Heart left ventricle (tissue), 16 donors: ENCODE results near the gene KCND3. TPM values are rescaled to one million over a fixed set of nuclear protein-coding genes. Genes with fewer than 3 reads are reported as not detected.

ENCODE experiments used
- ATAC-seq, 4 donors: fragments of 200-7000 bp; cut with Tn5 transposase; one replicate each; pipeline ENCODE4 v1.9.1; 2020 to 2022; ENCODE audit warnings: moderate library complexity in 4 of 4, mild to moderate bottlenecking in 3 of 4, moderate number of reproducible peaks in 1 of 4
- DNase-seq, 5 donors: peaks; one replicate each; pipeline ENCODE4 v3.0.0-alpha.2; 2020
- H3K27ac ChIP-seq, 12 donors: fragments of 200-600 bp; sonication (generic) in 4 of 12; one replicate each; pipeline versions ENCODE4 v1.5.0 to v1.8.0; 2016 to 2022; ENCODE audit warnings: mild to moderate bottlenecking in 2 of 12
- H3K27me3 ChIP-seq, 9 donors: fragments of 200-600 bp; sonication (generic) in 2 of 9; one replicate each; pipeline versions ENCODE4 v1.5.1 to v1.8.0; 2016 to 2022; ENCODE audit warnings: mild to moderate bottlenecking in 3 of 9
- H3K36me3 ChIP-seq, 9 donors: fragments of 200-600 bp; sonication (generic) in 2 of 9; one replicate each; pipeline versions ENCODE4 v1.5.0 to v1.8.0; 2018 to 2022; ENCODE audit warnings: mild to moderate bottlenecking in 2 of 9
- H3K4me1 ChIP-seq, 12 donors: fragments of 200-600 bp; sonication (generic) in 4 of 12; one replicate each; pipeline versions ENCODE4 v1.5.0 to v1.8.0; 2016 to 2022; ENCODE audit warnings: mild to moderate bottlenecking in 3 of 12
- H3K4me3 ChIP-seq, 12 donors: fragments of 200-600 bp; sonication (generic) in 4 of 12; one replicate each; pipeline versions ENCODE4 v1.5.0 to v1.8.0; 2017 to 2022; ENCODE audit warnings: mild to moderate bottlenecking in 9 of 12, moderate library complexity in 4 of 12
- H3K9me3 ChIP-seq, 12 donors: fragments of 200-600 bp; sonication (generic) in 4 of 12; one replicate each; pipeline versions ENCODE4 v1.5.0 to v1.8.0; 2016 to 2022; ENCODE audit warnings: mild to moderate bottlenecking in 1 of 12
- POLR2A ChIP-seq, 2 donors: fragments of 450-650 bp; IDR thresholded peaks; one replicate each; pipeline ENCODE4 v1.6.1; 2017; ENCODE audit warnings: antibody characterized with exemption in 2 of 2, mild to moderate bottlenecking in 2 of 2, moderate library complexity in 2 of 2
- WGBS, 4 donors: extraction: QIAGEN DNeasy Blood & Tissue Kit in 2 of 4; methylation state at CpG; one replicate each; pipeline versions ENCODE4 v1.1.5 to v1.1.7; 2013 to 2018; 5-methylcytosine and 5-hydroxymethylcytosine counted together
- intact Hi-C, 10 donors: fragments of 100-400 bp; cut with DNase I; formaldehyde crosslinking; loops; one replicate each; pipeline versions ENCODE4 v1.11.1 to v1.14.2; 2022
- polyA plus RNA-seq, 2 donors: library from polyadenylated mRNA; stranded (reverse); fragments of 200-250 nt; gene quantifications; one replicate each; pipeline ENCODE4 v1.2.3, GENCODE V29; 2013
- total RNA-seq, 9 donors: library from RNA; depleted of rRNA in 2 of 9; stranded (reverse); fragments of >200 nt in 2 of 9; fragmentation: NEBNext Ultra II Directional in 3 of 9; extraction: Animal tissue kit (Norgen Biotek cat#: 25700) in 3 of 9; gene quantifications; one replicate each; pipeline versions ENCODE4 v1.1.0 to v1.2.4, GENCODE V29; 2016 to 2023
- TF ChIP-seq, protein P1 (sequence below), 12 donors: fragments of 200-600 bp; sonication (generic) in 4 of 12; IDR thresholded peaks; one replicate each; pipeline versions ENCODE4 v1.5.0 to v1.8.0; 2018 to 2022; ENCODE audit warnings: antibody characterized with exemption in 12 of 12, mild to moderate bottlenecking in 5 of 12
- donor health status: ischemic (EF 13 %, LVEDD 7.1; RV severe dilation, severe dysfunction).
- donor health status: healthy with polysubstance abuse.
- donor health status: DM: no; HTN: yes; CAD: no.
- donor health status: DM: no; HTN: no; CAD: no.
- donor health status: ischemic (EF 25% LVEDD 6.9; RV normal size, moderate dysfunction).
- donor health status: ischemic (EF 25% LVEDD 5.7; RV mildly dilated, moderate dysfunction).
- donor health status: healthy.
- donor health status: DM: yes; HTN: yes; CAD: no.
- donor health status: ischemic (EF 35%, LVEDD 5.7; RV mildly dilated, moderate dysfunction).
- donor health status: nonischemic (EF 11% LVEDD 7.7; RV severe dilation, severe dysfunction).
- donor health status: DM: yes; HTN: yes; CAD: no.
- donor health status: PGD.
- donor health status: ischemic (EF 29% LVEDD 5.4; RV normal size, mild dysfunction).
- donor health status: nonischemic (EF 23%, LVEDD 6.1; RV moderate dilation, normal function).

Gene KCND3
- total and polyA plus RNA-seq, 11 donors: 7.2 to 23.0 (median 15.3) TPM

DNA sequence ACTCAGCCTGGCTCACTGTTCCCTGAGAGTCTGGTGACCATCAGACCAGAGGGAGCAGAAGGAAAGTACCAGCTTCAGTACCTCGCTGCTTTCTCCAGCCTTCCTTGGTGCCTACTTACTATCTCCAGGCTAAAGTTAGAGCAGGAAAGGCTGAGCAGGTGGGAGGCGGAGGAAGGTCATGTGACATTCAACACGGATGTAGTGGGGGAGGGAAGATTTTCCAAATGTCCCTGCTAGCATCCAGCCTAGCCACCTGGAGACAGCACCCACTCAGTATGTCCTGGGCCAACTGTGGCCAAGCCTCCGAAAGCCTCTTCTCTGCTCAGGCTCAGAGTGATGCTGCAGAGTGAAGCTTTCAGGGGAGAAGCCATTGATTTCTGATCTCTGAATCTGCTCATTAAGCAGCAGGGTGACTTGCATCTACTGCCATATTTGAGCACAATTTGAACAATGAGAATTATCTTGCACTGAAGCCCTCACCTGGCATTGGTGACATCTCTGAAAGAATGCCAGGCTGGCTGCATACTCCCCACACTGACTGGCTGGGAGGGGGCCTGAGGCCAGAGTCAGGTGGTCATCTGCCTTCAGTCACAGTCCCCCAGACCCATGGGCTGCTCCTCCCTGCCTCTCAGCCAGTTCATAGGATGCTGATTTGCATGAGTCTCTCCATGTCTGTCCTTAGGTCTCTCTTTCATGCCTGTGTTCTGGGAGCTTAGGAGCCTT, 86.2 kb downstream of the KCND3 start:
- intact Hi-C loops: loop anchor here in 2 of 10 donors (5.0 kb wide), 1 partner anchor 44 kb away; no protein-coding TSS in a partner anchor
- Histone ChIP-seq H3K9me3 (no peaks in the 10 kb centered on the region), H3K36me3 (no peaks in the 10 kb centered on the region), H3K4me3 (no peak overlapping the region), H3K27ac (peak overlapping the region in 5 of 12 donors; percentile 37 to 70 (median 55)), H3K27me3 (no peaks in the 10 kb centered on the region), H3K4me1 (peaks cover 0 to 41% (median 16%) of the 10 kb centered on the region in 12 donors)
- 44 to 59% (median 53%) methylated on average over 4 of the region's 4 CpGs for WGBS, 4 donors
- peak in 1 of 4 donors; percentile 9 for ATAC-seq
- no peak for DNase-seq
- TF ChIP-seq, protein P1, sequence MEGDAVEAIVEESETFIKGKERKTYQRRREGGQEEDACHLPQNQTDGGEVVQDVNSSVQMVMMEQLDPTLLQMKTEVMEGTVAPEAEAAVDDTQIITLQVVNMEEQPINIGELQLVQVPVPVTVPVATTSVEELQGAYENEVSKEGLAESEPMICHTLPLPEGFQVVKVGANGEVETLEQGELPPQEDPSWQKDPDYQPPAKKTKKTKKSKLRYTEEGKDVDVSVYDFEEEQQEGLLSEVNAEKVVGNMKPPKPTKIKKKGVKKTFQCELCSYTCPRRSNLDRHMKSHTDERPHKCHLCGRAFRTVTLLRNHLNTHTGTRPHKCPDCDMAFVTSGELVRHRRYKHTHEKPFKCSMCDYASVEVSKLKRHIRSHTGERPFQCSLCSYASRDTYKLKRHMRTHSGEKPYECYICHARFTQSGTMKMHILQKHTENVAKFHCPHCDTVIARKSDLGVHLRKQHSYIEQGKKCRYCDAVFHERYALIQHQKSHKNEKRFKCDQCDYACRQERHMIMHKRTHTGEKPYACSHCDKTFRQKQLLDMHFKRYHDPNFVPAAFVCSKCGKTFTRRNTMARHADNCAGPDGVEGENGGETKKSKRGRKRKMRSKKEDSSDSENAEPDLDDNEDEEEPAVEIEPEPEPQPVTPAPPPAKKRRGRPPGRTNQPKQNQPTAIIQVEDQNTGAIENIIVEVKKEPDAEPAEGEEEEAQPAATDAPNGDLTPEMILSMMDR (IDR thresholded peaks at IDR 0.05): no peak
- no peak for TF ChIP-seq POLR2A (IDR thresholded peaks at IDR 0.05)

DNA sequence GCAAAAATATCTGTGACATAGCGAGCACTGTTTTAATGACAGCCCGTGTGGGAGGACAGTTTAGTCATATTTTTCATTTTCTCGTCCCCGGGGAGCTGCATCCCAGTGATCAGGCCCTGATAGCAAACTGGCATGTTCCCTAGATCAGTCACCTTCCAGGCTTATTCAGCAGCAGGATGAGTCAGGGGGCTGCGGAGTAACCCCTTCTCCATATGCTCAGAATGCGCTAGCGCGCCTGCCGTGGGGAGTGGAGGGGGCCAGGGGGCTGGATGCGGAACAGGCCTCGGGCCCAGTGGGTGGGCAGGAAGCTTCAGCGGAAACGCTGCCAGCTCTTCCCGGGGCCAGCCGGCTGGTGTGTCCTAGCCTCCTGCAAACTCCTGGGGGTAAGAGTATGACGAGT, 94.0 kb downstream of the KCND3 start:
- Histone ChIP-seq H3K36me3 (no peaks in the 10 kb centered on the region), H3K9me3 (no peaks in the 10 kb centered on the region), H3K4me1 (no peaks in the 10 kb centered on the region), H3K4me3 (no peak overlapping the region), H3K27ac (no peak overlapping the region), H3K27me3 (no peaks in the 10 kb centered on the region)
- intact Hi-C loops: loop anchor here in 1 of 10 donors (10.0 kb wide), 1 partner anchor 439 kb away; no protein-coding TSS in a partner anchor
- ATAC-seq (peak in 1 of 4 donors; percentile 5), DNase-seq (no peak)
- 36 to 50% (median 45%) methylated on average over 15 to 16 of the region's 16 CpGs for WGBS, 4 donors
- TF ChIP-seq POLR2A (IDR thresholded peaks at IDR 0.05): no peak
- TF ChIP-seq, protein P1 (IDR thresholded peaks at IDR 0.05): no peak

DNA sequence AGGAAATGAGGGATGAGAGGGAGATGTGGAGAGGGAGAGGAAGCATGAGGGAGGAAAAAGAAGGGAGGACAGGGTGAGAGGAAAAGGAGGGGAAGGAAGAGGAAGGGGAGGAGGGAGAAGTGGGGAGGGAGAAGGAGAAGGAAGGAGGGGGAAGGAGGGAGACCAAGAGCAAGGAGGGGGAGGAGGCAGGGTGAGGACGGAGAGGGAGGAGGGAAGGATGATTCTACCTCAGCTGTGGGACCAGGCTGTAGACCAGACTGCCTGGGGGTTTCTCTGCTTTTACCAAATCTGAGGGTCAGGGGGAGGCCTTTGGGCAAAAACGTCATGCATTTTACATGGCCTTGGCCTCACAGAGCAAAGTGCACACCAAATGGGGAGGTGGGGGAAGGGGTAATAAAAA, 94.5 kb downstream of the KCND3 start:
- H3K4me1 ChIP-seq: no peaks in the 10 kb centered on the region
- H3K36me3 ChIP-seq: no peaks in the 10 kb centered on the region
- no peak for DNase-seq
- no peak for ATAC-seq
- H3K9me3 ChIP-seq: no peaks in the 10 kb centered on the region
- no peak overlapping the region for H3K27ac ChIP-seq
- H3K27me3 ChIP-seq: no peaks in the 10 kb centered on the region
- 43 to 50% (median 48%) methylated on average over 2 of the region's 2 CpGs for WGBS, 4 donors
- H3K4me3 ChIP-seq: no peak overlapping the region
- intact Hi-C loops: loop anchor here in 1 of 10 donors (10.0 kb wide), 1 partner anchor 440 kb away; no protein-coding TSS in a partner anchor
- no peak for TF ChIP-seq POLR2A (IDR thresholded peaks at IDR 0.05)

DNA sequence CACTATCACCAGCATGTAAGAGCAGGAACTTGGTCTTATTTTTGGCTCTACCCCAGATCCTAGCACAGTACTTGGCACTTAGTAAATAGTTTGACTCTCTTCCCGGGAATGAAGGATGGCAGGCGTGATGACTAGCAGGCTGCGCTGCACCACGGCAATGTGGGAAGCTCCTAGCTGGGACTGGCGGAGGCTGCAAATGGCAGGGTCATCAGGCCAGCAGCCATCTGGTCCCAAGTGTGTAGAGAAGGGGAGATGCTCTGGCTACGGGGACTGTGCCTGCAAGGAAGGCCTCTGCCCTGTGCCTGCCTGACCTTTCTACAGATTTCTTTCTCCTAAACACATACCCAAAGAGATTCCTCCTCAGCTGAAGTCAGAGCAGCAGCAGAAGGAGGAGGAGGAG, 95.0 kb downstream of the KCND3 start:
- H3K4me1 ChIP-seq: peaks cover 0 to under 1% (median 0%) of the 10 kb centered on the region in 12 donors
- H3K9me3 ChIP-seq: no peaks in the 10 kb centered on the region
- H3K4me3 ChIP-seq: no peak overlapping the region
- no peaks in the 10 kb centered on the region for H3K36me3 ChIP-seq
- ATAC-seq (no peak), DNase-seq (no peak)
- intact Hi-C loops: loop anchor here in 1 of 10 donors (10.0 kb wide), 1 partner anchor 440 kb away; no protein-coding TSS in a partner anchor
- TF ChIP-seq POLR2A (IDR thresholded peaks at IDR 0.05): no peak
- TF ChIP-seq, protein P1 (IDR thresholded peaks at IDR 0.05): no peak
- H3K27me3 ChIP-seq: no peaks in the 10 kb centered on the region
- H3K27ac ChIP-seq: no peak overlapping the region
- WGBS, 4 donors: 73 to 89% (median 80%) methylated on average over 6 of the region's 6 CpGs
